K562 (cell line): ENCODE measurements around the gene SIRT5. TPM values are rescaled to one million over a fixed set of nuclear protein-coding genes. Genes with fewer than 3 reads are reported as not detected.

ENCODE experiments used
- ATAC-seq: fragments of 200-7000 bp; cut with Tn5 transposase; 3 replicates; pipeline ENCODE4 v1.9.1; 2020; ENCODE audit warnings: moderate library complexity
- BruUV-seq: library from RNA; stranded (reverse); fragments of 400-500 nt; replicated peaks from 2 replicates; lab custom pipeline; 2021; lab: Mats Ljungman, UMichigan
- CTCF ChIA-PET: fragments of 300-600 bp; formaldehyde crosslinking; extraction: SDS; loops from one replicate; lab custom pipeline; 2021; ENCODE audit warnings: low intra/inter-chr PET ratio; lab: Yijun Ruan, JAX
- POLR2A ChIA-PET: fragments of 300-600, 350-650 bp; sonication (Branson Sonifier 250); formaldehyde crosslinking; extraction: SDS; loops from one replicate; lab custom pipeline; 2021; ENCODE audit warnings: antibody characterized with exemption, inconsistent platforms; lab: Yijun Ruan, JAX
- DNase-seq, 4 experiments: peaks; one replicate each; pipeline versions ENCODE4 v3.0.0 to v3.0.0-alpha.2; 2011 to 2018; ENCODE audit warnings: low spot score in 3 of 4, mixed read lengths in 3 of 4; ENCODE audit errors: extremely low read depth in 1 of 4
- FAIRE-seq: peaks from 2 replicates; lab custom pipeline; 2011; peaks lifted over from hg19 to GRCh38; lab: Jason Lieb, UNC
- H2AFZ ChIP-seq: 2 replicates; pipeline ENCODE4 v1.6.0; 2011; ENCODE audit warnings: low read depth, low read length, control low read depth, inconsistent platforms
- H3K27ac ChIP-seq: fragments of 200-600 bp; 3 replicates; pipeline ENCODE4 v1.8.0; 2011; ENCODE audit warnings: low read depth, mild to moderate bottlenecking, control low read depth, inconsistent platforms, low read length, moderate library complexity, mixed read lengths; ENCODE audit errors: extremely low read depth
- H3K27me3 ChIP-seq, 2 experiments: fragments of 300-600 bp in 1 of 2; 2 replicates in 1 of 2; 3 replicates in 1 of 2; pipeline versions ENCODE4 v1.6.0 to v1.8.0; 2011; ENCODE audit warnings: inconsistent platforms in 2 of 2, low read length in 2 of 2, mild to moderate bottlenecking in 1 of 2, mixed read lengths in 1 of 2, moderate library complexity in 1 of 2; ENCODE audit not compliant: control insufficient read depth in 2 of 2, insufficient read depth in 2 of 2
- H3K36me3 ChIP-seq: fragments of 300-600 bp; 3 replicates; pipeline ENCODE4 v1.8.0; 2011; ENCODE audit warnings: mild to moderate bottlenecking, low read length, inconsistent platforms; ENCODE audit not compliant: control insufficient read depth, insufficient read depth
- H3K4me1 ChIP-seq, 2 experiments: fragments of 200-600 bp in 1 of 2; replicated peaks in 1 of 2; 2 replicates in 1 of 2; 3 replicates in 1 of 2; pipeline versions ENCODE4 v1.5.1 to v1.8.0; 2011; ENCODE audit warnings: inconsistent platforms in 2 of 2, low read length in 2 of 2, mild to moderate bottlenecking in 1 of 2, mixed read lengths in 1 of 2, moderate library complexity in 1 of 2; ENCODE audit not compliant: control insufficient read depth in 2 of 2, insufficient read depth in 2 of 2
- H3K4me2 ChIP-seq: 2 replicates; pipeline ENCODE4 v1.6.1; 2011; ENCODE audit warnings: low read length, control low read depth, inconsistent platforms, mixed read lengths; ENCODE audit not compliant: insufficient read depth
- H3K4me3 ChIP-seq: fragments of 200-600 bp; sonication (generic), shearing (Covaris generic); 2 replicates; pipeline ENCODE4 v1.5.1; 2016; ENCODE audit warnings: control low read depth, inconsistent platforms
- H3K79me2 ChIP-seq: fragments of 200-600 bp; 3 replicates; pipeline ENCODE4 v1.8.0; 2011; ENCODE audit warnings: low read length, inconsistent platforms; ENCODE audit not compliant: control insufficient read depth, insufficient read depth
- H3K9ac ChIP-seq, 2 experiments: 2 replicates each; pipeline versions ENCODE4 v1.6.0 to v1.6.1; 2011; ENCODE audit warnings: low read depth in 2 of 2, low read length in 2 of 2, control low read depth in 1 of 2, inconsistent platforms in 1 of 2, mild to moderate bottlenecking in 1 of 2, mixed read lengths in 1 of 2; ENCODE audit not compliant: insufficient read depth in 1 of 2
- H3K9me1 ChIP-seq: one replicate; pipeline ENCODE4 v1.6.0; 2011; ENCODE audit warnings: inconsistent platforms, mild to moderate bottlenecking, low read length, moderate library complexity; ENCODE audit not compliant: control insufficient read depth, insufficient read depth
- H3K9me3 ChIP-seq: replicated peaks from 2 replicates; pipeline ENCODE4 v1.5.1; 2011; ENCODE audit warnings: low read depth, low read length, inconsistent platforms; ENCODE audit not compliant: control insufficient read depth, insufficient read depth
- H4K20me1 ChIP-seq: replicated peaks from 2 replicates; pipeline ENCODE4 v1.6.1; 2011; ENCODE audit warnings: low read length, inconsistent platforms, mixed read lengths; ENCODE audit not compliant: control insufficient read depth, insufficient read depth
- ARID2 ChIP-seq: fragments of 450-650 bp; IDR thresholded peaks from 2 replicates; pipeline ENCODE4 v1.6.1; 2017; ENCODE audit warnings: antibody characterized with exemption, mild to moderate bottlenecking
- BDP1 ChIP-seq: IDR thresholded peaks from 3 replicates; pipeline ENCODE4 v1.6.1; 2011; ENCODE audit not compliant: insufficient read length, insufficient read depth
- C11orf30 ChIP-seq: fragments of 450-650 bp; IDR thresholded peaks from 2 replicates; pipeline ENCODE4 v1.6.1; 2016; ENCODE audit warnings: low read depth, mild to moderate bottlenecking
- DIDO1 ChIP-seq: fragments of 450-650 bp; IDR thresholded peaks from 2 replicates; pipeline ENCODE4 v1.6.1; 2016; ENCODE audit warnings: low read depth, missing biosample characterization, missing genetic modification characterization
- HDAC1 ChIP-seq, 2 experiments: fragments of 450-650 bp; IDR thresholded peaks; 2 replicates each; pipeline ENCODE4 v1.6.1; 2016 to 2017; ENCODE audit warnings: inconsistent platforms in 1 of 2, mild to moderate bottlenecking in 1 of 2, moderate library complexity in 1 of 2
- KAT2B ChIP-seq: IDR thresholded peaks from one replicate; pipeline ENCODE4 v1.6.1; 2012; ENCODE audit warnings: low read depth, mild to moderate bottlenecking, control low read depth, inconsistent platforms, low read length, moderate library complexity
- KAT8 ChIP-seq: fragments of 450-650 bp; IDR thresholded peaks from 2 replicates; pipeline ENCODE4 v1.6.1; 2016; ENCODE audit warnings: low read depth, mild to moderate bottlenecking
- NR3C1 ChIP-seq: sonication (generic); formaldehyde crosslinking; IDR thresholded peaks from 2 replicates; pipeline ENCODE4 v1.8.1; 2022; ENCODE audit warnings: missing genetic modification reagents
- PRDM10 ChIP-seq: fragments of 450-650 bp; IDR thresholded peaks from 2 replicates; pipeline ENCODE4 v1.6.1; 2018; ENCODE audit not compliant: partially characterized antibody
- PYGO2 ChIP-seq: fragments of 450-650 bp; IDR thresholded peaks from 2 replicates; pipeline ENCODE4 v1.6.1; 2016; ENCODE audit warnings: mild to moderate bottlenecking, missing genetic modification characterization, moderate library complexity, missing compliant biosample characterization
- STAT5A ChIP-seq: IDR thresholded peaks from 2 replicates; pipeline ENCODE4 v1.6.1; 2012; ENCODE audit warnings: low read length, inconsistent platforms, borderline replicate concordance
- TAF15 ChIP-seq: fragments of 200-400 bp; formaldehyde crosslinking; IDR thresholded peaks from 2 replicates; pipeline ENCODE4 v1.6.1; 2017; ENCODE audit warnings: mild to moderate bottlenecking, low read depth, low read length, moderate library complexity
- TCFL5 ChIP-seq: fragments of 250-450 bp; sonication (Bioruptor Pico); conservative IDR thresholded peaks from 2 replicates; pipeline ENCODE4 v1.6.1; 2021; ENCODE audit warnings: mild to moderate bottlenecking, moderate library complexity, matching md5 sums
- WGBS: fragments of 100-300 bp; shearing (Covaris generic); methylation state at CpG from one replicate; pipeline ENCODE4 v1.1.6; 2016; ENCODE audit warnings: low coverage, mixed read lengths; ENCODE audit not compliant: insufficient coverage; ENCODE audit errors: missing lambda C conversion rate; 5-methylcytosine and 5-hydroxymethylcytosine counted together
- in situ Hi-C: fragments of 300-500 bp; cut with MboI; formaldehyde crosslinking; loops from 4 replicates; pipeline ENCODE4 v1.15.0; 2018; ENCODE audit warnings: inconsistent platforms, mixed read lengths
- intact Hi-C: fragments of 100-400 bp; cut with micrococcal nuclease; formaldehyde crosslinking; loops from 2 replicates; pipeline ENCODE4 v1.14.2; 2022
- polyA plus RNA-seq, 8 experiments: library from polyadenylated mRNA; depleted of rRNA in 4 of 8; stranded (reverse) in 5 of 8; unstranded in 3 of 8; fragments of >200 nt; fragmentation: Nextera tagmentation in 2 of 8; fragmentation: Illumina TruSeq in 1 of 8; extraction: Ambion mirVana in 2 of 8; extraction: Trizol in 1 of 8; gene quantifications; 2 replicates each; pipeline versions ENCODE4 v1.2.1 to v1.2.3, GENCODE V29; 2011 to 2014; ENCODE audit warnings: inconsistent platforms in 1 of 8, missing spikeins in 1 of 8
- total RNA-seq, 7 experiments: library from RNA; depleted of rRNA in 6 of 7; stranded (reverse); fragments of >200 nt in 6 of 7; fragmentation: Illumina TruSeq in 2 of 7; extraction: Trizol in 2 of 7; gene quantifications; 2 replicates each; pipeline versions ENCODE4 v1.2.1 to v1.2.3, GENCODE V29; 2011 to 2021; ENCODE audit warnings: low replicate concordance in 1 of 7
- TF ChIP-seq, protein P1 (sequence below): fragments of 450-650 bp; IDR thresholded peaks from 2 replicates; pipeline ENCODE4 v1.6.1; 2014; ENCODE audit warnings: low read depth, mild to moderate bottlenecking, moderate library complexity, borderline replicate concordance
- TF ChIP-seq, protein P2 (sequence below): fragments of 450-650 bp; IDR thresholded peaks from 2 replicates; pipeline ENCODE4 v1.6.1; 2016
- TF ChIP-seq, protein P3 (sequence below): fragments of 200-400 bp; formaldehyde crosslinking; IDR thresholded peaks from 2 replicates; pipeline ENCODE4 v1.6.1; 2017; ENCODE audit warnings: mild to moderate bottlenecking, low read depth, low read length, moderate library complexity

The SIRT5 gene
- total and polyA plus RNA-seq, 9 of the 15 experiments (the other 6 are each of a cell fraction or from before 2014, with no cell fraction given) = 2.1 to 15.7 (median 11.4) TPM

GRCh38 chr6:13534536-13534935, 39.9 kb upstream of the SIRT5 start:
- Histone ChIP-seq H3K9ac (no peak overlapping the region), H3K9me3 (no peaks in the 10 kb centered on the region), H3K27me3 (peaks cover 10 to 28% of the 10 kb centered on the region in 2 experiments; a peak in 3 of 5 replicates), H4K20me1 (no peaks in the 10 kb centered on the region), H3K27ac (no peak overlapping the region), H3K9me1 (no peaks in the 10 kb centered on the region), H3K36me3 (no peaks in the 10 kb centered on the region), H3K79me2 (no peaks in the 10 kb centered on the region), H2AFZ (no peak overlapping the region), H3K4me3 (no peak overlapping the region), H3K4me2 (no peak overlapping the region), H3K4me1 (no peaks in the 10 kb centered on the region)
- intact Hi-C loops = no loop called here
- FAIRE-seq = no peak
- BruUV-seq = no TSS peak
- POLR2A ChIA-PET = interaction anchor here (0.6 to 1.5 kb wide), 2 partner anchors 37 to 368 kb away, joined by 3 to 5 read pairs; no protein-coding TSS in a partner anchor
- DNase-seq = no peak
- WGBS = 0% methylated on average over 3 of the region's 3 CpGs
- CTCF ChIA-PET = interaction anchor here (0.6 kb wide), 1 partner anchor 77 kb away, joined by 3 read pairs; no protein-coding TSS in a partner anchor
- in situ Hi-C loops = no loop called here
- no peak for ATAC-seq
- TF ChIP-seq, protein P1, sequence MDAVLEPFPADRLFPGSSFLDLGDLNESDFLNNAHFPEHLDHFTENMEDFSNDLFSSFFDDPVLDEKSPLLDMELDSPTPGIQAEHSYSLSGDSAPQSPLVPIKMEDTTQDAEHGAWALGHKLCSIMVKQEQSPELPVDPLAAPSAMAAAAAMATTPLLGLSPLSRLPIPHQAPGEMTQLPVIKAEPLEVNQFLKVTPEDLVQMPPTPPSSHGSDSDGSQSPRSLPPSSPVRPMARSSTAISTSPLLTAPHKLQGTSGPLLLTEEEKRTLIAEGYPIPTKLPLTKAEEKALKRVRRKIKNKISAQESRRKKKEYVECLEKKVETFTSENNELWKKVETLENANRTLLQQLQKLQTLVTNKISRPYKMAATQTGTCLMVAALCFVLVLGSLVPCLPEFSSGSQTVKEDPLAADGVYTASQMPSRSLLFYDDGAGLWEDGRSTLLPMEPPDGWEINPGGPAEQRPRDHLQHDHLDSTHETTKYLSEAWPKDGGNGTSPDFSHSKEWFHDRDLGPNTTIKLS = no peak
- TF ChIP-seq TCFL5 (CRISPR knock-in tag) = no peak
- TF ChIP-seq C11orf30 = no peak
- TF ChIP-seq ARID2 = no peak
- TF ChIP-seq TAF15 = no peak
- TF ChIP-seq DIDO1 (tag) = no peak
- no peak for TF ChIP-seq HDAC1 (IDR thresholded peaks at IDR 0.05)
- no peak for TF ChIP-seq PRDM10
- TF ChIP-seq STAT5A = no peak
- no peak for TF ChIP-seq NR3C1 (CRISPR knock-in tag)
- TF ChIP-seq, protein P2, sequence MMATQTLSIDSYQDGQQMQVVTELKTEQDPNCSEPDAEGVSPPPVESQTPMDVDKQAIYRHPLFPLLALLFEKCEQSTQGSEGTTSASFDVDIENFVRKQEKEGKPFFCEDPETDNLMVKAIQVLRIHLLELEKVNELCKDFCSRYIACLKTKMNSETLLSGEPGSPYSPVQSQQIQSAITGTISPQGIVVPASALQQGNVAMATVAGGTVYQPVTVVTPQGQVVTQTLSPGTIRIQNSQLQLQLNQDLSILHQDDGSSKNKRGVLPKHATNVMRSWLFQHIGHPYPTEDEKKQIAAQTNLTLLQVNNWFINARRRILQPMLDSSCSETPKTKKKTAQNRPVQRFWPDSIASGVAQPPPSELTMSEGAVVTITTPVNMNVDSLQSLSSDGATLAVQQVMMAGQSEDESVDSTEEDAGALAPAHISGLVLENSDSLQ = no peak
- no peak for TF ChIP-seq KAT2B
- no peak for TF ChIP-seq BDP1
- no peak for TF ChIP-seq PYGO2 (tag)
- TF ChIP-seq, protein P3, sequence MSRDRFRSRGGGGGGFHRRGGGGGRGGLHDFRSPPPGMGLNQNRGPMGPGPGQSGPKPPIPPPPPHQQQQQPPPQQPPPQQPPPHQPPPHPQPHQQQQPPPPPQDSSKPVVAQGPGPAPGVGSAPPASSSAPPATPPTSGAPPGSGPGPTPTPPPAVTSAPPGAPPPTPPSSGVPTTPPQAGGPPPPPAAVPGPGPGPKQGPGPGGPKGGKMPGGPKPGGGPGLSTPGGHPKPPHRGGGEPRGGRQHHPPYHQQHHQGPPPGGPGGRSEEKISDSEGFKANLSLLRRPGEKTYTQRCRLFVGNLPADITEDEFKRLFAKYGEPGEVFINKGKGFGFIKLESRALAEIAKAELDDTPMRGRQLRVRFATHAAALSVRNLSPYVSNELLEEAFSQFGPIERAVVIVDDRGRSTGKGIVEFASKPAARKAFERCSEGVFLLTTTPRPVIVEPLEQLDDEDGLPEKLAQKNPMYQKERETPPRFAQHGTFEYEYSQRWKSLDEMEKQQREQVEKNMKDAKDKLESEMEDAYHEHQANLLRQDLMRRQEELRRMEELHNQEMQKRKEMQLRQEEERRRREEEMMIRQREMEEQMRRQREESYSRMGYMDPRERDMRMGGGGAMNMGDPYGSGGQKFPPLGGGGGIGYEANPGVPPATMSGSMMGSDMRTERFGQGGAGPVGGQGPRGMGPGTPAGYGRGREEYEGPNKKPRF = no peak
- no peak for TF ChIP-seq KAT8
